HG02588 (cell line): ENCODE data around the gene PINLYP.

Experiments
- ATAC-seq: cut with Tn5 transposase; IDR thresholded peaks from one replicate; pipeline ENCODE4 v1.9.1; 2021; ENCODE audit warnings: mild to moderate bottlenecking, moderate library complexity; ENCODE audit not compliant: unreplicated experiment

Gene PINLYP

DNA sequence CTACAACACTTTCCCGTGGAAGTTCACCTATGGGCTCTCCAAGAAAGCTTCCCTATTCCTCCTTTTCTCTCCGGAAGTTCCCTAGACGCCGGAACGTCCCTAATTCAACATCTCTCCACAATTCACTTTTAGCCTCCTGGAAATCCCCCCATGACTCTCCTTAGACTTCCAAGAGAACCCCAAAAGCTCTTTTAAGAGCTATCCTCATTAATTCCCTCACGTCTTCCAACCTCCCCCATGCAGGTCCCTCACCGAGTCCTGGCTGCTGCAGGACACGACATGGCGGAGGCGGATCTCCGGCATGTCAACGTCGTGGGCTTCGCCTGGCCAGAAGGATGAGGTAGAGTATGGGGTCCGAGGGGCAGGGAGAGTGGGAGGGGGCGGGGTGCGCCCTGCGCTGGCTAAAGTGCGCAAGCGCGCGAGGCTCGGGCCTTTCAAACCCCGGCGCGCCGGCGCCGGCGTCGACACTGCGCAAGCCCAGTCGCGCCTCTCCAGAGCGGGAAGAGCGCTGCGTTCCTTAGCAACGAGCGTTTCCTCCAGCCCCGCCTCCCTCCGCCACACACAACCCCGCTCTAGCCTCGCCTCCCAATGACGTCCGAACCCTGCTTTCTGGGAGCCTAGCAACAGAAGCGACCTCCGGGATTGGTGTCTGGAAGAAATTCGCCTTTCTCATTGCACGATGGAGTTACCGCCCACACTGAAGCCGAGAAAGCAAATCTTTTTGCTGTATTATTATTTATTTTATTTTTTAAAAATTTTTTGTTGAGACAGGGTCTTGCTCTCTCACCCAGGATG lies at the start of gene PINLYP, which contains the start of gene XRCC1:
Gene PINLYP, plus strand, starts transcription at position 646 of the 795 bp plus-strand sequence. CDS start 1,391 bp downstream, outside the sequence.
Gene XRCC1, minus strand, starts transcription at position 372 of the 795 bp plus-strand sequence. Its CDS starts 69 bp downstream, at position 303.
- peak; percentile 94 for ATAC-seq

GRCh38 chr19:43525836-43526771 lies 49.5 kb upstream of the PINLYP start:
- no peak for ATAC-seq

DNA sequence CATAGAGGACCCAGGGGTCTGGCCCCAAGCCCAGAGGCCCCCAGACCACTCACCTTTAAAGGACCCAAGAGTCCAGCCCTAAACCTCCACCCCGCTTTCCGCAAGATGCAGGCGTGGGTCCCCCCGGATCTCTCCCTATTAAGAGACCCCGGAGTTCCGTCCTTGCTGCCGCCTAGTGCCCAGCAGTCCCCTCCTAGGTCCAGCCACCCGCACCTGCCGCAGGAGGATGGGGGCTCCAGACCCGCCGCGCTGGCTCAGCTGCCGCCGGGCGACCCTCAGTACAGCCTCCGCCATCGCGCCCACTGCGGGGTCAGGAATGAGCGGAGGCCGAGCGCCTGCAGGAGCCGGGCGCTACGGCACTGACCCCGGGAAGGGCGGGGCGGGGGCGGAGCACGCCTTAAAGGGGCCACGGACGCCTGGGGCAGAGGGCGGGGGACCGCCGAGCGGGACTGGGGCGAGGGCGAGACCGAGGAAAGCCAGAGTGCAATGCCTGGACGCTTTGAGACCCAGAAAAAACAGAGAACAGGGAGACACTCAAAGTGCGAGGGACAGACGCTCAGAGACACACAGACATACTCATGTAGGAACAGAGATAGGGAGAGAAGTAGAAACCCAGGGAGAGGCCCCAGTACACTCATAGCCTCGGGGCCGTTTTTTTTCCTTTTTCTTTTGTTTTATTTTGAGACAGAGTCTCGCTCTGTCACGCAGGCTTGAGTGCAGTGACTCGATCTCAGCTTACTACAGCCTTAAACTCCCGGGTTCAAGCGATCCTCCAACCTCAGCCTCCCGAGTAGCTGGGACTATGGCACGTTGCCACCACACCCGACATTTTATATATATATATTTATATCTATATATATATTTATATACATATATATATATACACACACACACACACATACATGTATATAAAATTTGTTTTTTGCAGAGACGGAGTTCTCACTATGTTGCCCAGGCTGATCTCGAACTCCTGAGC lies 48.4 kb upstream of the PINLYP start, which contains the start of gene ETHE1:
Gene ETHE1, minus strand, starts transcription at position 318 of the 976 bp plus-strand sequence. Its CDS starts 24 bp downstream, at position 294.
- peak; percentile 76 for ATAC-seq

DNA sequence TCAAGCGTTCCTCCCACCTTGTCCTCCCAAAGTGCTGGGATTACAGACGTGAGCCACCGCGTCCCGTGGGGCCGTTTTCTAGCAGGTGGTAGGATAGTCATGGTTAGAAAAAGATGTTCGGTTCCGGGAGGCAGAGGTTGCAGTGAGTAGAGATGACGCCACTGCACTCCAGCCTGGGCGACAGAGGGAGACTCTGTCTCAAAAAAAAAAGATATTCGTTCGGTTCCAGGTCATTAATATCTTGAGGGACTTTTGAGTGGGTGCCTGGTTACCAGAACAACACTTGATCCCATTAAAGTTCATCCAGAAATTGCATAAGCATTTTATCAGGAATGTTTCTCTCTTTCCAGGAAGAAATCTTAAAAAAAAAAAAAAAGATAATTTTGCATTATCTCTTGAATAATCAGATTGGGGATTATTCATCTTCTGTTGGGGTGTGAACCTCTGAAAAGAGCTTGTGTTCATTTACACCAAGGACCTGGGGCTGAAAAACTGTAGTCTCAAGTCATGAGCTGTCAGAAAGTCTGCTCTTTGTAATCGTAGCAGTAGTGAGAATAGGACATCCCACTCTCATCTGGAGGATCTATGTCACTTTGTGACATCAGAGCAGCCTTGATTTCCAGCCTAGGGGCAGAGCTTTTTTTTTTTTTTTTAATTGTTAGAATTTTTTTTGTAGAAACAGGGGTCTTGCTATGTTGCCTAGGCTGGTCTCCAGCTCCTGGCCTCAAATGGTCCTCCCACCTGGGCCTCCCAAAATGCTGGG lies 47.6 kb upstream of the PINLYP start:
- no peak for ATAC-seq

- ATAC-seq = no peak
These were observed 43.0 kb upstream of the PINLYP start for GRCh38 chr19:43532571-43532961.

- peak; percentile 61 for ATAC-seq
These were observed 42.5 kb upstream of the PINLYP start, which contains the start of gene ZNF575 for GRCh38 chr19:43532962-43533545. Gene ZNF575 (plus strand): TSS chr19:43533188. CDS start chr19:43534423, 1,235 bp downstream.

GRCh38 chr19:43533546-43534304 lies 41.9 kb upstream of the PINLYP start:
- ATAC-seq = peak; percentile 42

DNA sequence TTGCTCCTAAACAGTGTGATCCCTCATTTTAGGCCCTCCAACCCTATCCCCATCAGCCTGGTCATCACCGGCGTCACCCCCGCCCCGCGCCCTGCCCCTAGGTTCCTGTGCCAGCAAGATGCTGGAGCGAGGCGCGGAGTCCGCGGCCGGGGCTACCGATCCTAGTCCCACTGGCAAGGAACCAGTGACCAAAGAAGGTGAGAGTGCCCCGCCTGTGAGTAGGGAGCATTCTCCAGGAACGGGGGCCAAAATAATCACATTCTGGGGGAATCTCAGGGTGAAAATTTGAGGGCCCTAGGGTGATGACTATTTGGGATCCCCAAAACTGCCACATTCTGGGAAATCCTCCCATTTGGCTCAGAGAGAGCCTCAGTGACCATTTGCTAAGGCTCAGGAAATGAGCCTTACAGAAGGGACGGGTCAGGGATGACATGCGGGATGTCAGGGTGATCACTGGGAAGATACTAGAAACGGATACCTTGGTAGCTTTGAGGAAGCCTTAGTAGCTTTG lies 41.2 kb upstream of the PINLYP start:
- no peak for ATAC-seq

GRCh38 chr19:43534816-43535761 lies 40.5 kb upstream of the PINLYP start:
- no peak for ATAC-seq

GRCh38 chr19:43538922-43539321 lies 36.7 kb upstream of the PINLYP start:
- ATAC-seq = no peak

- no peak for ATAC-seq
These were observed 35.2 kb upstream of the PINLYP start for GRCh38 chr19:43540381-43540780.

DNA sequence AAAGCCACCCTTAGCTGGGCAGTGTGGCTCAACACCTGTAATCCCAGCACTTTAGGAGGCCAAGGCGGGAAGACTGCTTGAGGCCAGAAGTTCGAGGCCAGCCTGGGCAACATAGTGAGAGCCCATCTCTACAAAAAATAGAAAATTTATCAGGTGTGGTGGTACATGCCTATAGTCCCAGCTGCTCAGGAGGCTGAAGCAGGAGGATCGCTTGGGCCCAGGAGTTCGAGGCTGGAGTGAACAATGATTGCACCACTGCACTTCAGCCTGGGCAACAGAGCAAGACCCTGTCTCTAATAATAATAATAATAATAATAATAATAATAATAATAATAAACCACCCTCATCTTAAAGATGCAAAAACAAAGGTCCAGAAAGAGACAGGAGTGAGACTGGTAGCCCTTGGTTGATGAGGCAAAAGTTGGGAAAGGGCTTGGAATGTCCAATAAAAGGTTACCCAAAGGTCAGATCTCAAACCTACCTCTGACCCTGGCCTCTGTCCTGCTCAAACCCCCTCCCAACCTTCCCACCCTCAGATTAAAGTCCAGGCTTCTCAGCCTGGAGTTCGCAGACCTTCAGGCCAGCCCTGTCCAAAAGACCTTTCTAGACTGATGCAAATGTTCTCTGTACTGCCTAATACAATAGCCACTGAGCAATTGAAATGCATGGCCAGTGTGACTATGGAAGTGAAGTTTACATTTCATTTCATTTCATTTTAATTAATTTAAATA lies 33.5 kb upstream of the PINLYP start:
- ATAC-seq = no peak

DNA sequence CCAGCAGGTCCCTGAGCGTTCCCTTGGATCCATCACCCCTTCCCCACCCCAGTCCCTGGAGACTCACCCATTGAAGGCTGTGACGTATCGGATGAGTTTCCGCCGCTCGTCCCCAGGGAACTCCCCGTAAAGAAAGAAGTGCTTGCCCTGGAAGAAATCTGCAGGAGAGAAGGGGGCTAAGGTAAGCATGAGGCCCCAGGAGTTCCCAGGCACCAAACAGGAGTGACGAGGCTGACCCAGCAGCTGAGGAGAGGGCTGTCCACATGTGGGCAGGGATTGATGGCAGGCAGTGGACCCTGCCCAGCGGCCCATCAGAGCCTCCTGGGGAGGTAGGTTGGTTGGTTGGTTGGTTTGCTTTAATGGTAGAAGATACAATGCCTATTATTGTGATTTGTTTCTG lies 31.5 kb upstream of the PINLYP start:
- no peak for ATAC-seq

DNA sequence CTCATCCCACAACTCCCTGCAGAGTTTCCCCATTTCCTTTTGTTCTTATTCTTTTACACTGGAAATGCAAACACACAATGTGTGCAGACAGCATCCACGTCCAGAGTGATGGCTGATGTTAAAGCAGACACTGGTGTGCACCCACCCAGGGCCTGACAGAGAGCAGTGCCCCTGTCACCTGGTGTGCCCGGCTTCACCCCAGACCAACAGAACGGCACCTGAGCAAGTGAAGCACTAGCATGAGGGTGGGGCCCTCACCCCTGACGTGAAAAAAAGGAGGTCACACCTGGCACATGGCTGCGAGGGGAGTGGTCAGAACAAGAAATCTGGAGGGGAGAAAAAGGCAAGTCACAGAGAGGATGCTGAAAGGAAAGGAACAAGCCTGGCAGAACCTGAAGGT lies 30.3 kb upstream of the PINLYP start:
- no peak for ATAC-seq

DNA sequence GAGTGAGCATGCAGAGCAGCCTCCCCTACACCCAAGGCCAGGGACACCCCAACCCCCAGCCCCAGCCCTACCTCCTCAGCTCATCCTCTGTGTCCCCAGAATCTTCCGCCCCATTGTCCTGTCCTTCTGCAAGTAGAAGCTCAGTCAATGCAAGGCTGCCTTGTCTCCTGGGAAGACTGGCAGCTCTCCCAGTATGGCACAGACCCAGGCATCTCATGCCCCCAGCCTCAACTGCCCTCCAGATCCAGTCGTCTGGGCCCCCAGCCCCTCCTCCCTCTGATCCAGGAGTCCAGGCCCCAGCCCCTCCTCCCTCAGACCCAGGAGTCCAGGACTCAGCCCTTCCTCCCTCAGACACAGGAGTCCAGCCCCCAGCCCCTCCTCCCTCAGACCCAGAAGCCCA lies 29.6 kb upstream of the PINLYP start:
- ATAC-seq = no peak

DNA sequence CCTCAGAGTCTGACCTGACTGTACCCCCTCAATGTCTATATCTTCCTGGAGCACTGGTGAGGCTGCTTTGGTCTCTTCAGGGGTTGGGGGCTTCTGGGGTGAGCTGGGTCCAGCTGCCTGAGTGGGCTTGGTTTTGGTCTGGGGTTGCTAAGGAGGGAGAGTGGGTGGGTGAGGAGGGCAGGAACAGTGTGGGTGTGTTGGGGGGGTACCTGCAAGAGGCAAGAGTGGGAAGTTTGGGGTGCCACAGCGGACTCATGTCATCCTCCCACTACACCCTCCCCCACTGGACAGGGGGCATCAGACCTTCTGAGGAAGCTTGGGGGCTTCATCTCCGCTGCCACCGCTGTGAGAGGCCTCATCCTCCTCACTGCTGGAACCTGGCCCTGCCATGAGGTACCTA lies 29.0 kb upstream of the PINLYP start:
- no peak for ATAC-seq
